Natural killer cell (primary cell): ENCODE results near the gene AGAP2. TPM values are rescaled to one million over a fixed set of nuclear protein-coding genes. Genes with fewer than 3 reads are reported as not detected.

Experiments used
- ATAC-seq, 3 donors: fragments of 150-1000 bp in 2 of 3; fragments of 200-7000 bp in 1 of 3; cut with Tn5 transposase; 1 replicate in 1 of 3; 2 replicates in 2 of 3; pipeline ENCODE4 v1.10.0; 2021; ENCODE audit warnings: mild to moderate bottlenecking in 2 of 3, moderate library complexity in 2 of 3
- DNase-seq, 2 donors: peaks; one replicate each; pipeline versions ENCODE4 v3.0.0 to v3.0.0-alpha.2; 2013 to 2021; ENCODE audit warnings: mixed read lengths in 1 of 2
- H3K27ac ChIP-seq: one replicate; pipeline ENCODE4 v1.5.1; 2013; ENCODE audit warnings: mild to moderate bottlenecking, low read length
- H3K27me3 ChIP-seq: one replicate; pipeline ENCODE4 v1.6.1; 2013; ENCODE audit warnings: low read length; ENCODE audit not compliant: control insufficient read depth, insufficient read depth
- H3K36me3 ChIP-seq: one replicate; pipeline ENCODE4 v1.6.1; 2013; ENCODE audit warnings: low read length; ENCODE audit not compliant: control insufficient read depth, insufficient read depth
- H3K4me1 ChIP-seq: one replicate; pipeline ENCODE4 v1.6.1; 2013; ENCODE audit warnings: low read length; ENCODE audit not compliant: control insufficient read depth, insufficient read depth
- H3K4me3 ChIP-seq: one replicate; pipeline ENCODE4 v1.5.1; 2013; ENCODE audit warnings: low read length
- H3K9me3 ChIP-seq: one replicate; pipeline ENCODE4 v1.6.1; 2013; ENCODE audit warnings: low read length; ENCODE audit not compliant: control insufficient read depth, insufficient read depth
- H3K27ac Mint-ChIP-seq, 2 donors: one replicate each; pipeline ENCODE4 v1.8.0; 2022; ENCODE audit warnings: mild to moderate bottlenecking in 2 of 2, mixed read lengths in 2 of 2, moderate library complexity in 1 of 2
- H3K27me3 Mint-ChIP-seq, 2 donors: one replicate each; pipeline ENCODE4 v1.8.0; 2022; ENCODE audit warnings: low read depth in 2 of 2, mixed read lengths in 2 of 2
- H3K36me3 Mint-ChIP-seq: one replicate; pipeline ENCODE4 v1.8.0; 2022; ENCODE audit warnings: mixed read lengths
- H3K4me1 Mint-ChIP-seq, 2 donors: one replicate each; pipeline ENCODE4 v1.8.0; 2022; ENCODE audit warnings: mixed read lengths in 2 of 2
- H3K4me3 Mint-ChIP-seq: one replicate; pipeline ENCODE4 v1.8.0; 2022; ENCODE audit warnings: mild to moderate bottlenecking, moderate library complexity, mixed read lengths
- H3K9me3 Mint-ChIP-seq, 2 donors: one replicate each; pipeline ENCODE4 v1.8.0; 2022; ENCODE audit warnings: mixed read lengths in 2 of 2
- CTCF ChIP-seq: fragments of 200-600 bp; IDR thresholded peaks from one replicate; pipeline ENCODE4 v1.8.0; 2022; ENCODE audit warnings: antibody characterized with exemption
- WGBS: methylation state at CpG from one replicate; pipeline ENCODE4 v1.1.7; 2013; ENCODE audit warnings: missing lambda C conversion rate; ENCODE audit not compliant: insufficient coverage; 5-methylcytosine and 5-hydroxymethylcytosine counted together
- intact Hi-C: fragments of 100-400 bp; cut with micrococcal nuclease; formaldehyde crosslinking; loops from one replicate; pipeline ENCODE4 v1.14.2; 2022
- total RNA-seq, 4 donors: library from RNA; stranded (reverse); fragments of 120-200 nt in 1 of 4; gene quantifications; one replicate each; pipeline versions ENCODE4 v1.2.3 to v1.2.4, GENCODE V29; 2013 to 2022

The AGAP2 gene
- total RNA-seq, 3 donors from 2014 or later (not counting 1 experiment from before 2014, with no cell fraction given), result 54.1 to 63.5 (median 54.8) TPM

- 96% methylated on average over 5 of the region's 5 CpGs for WGBS
- Histone ChIP-seq H3K36me3 (peaks cover 22% of the 10 kb centered on the region), H3K4me3 (no peak overlapping the region), H3K27ac (no peak overlapping the region), H3K4me1 (peaks cover 38% of the 10 kb centered on the region), H3K9me3 (no peaks in the 10 kb centered on the region), H3K27me3 (no peaks in the 10 kb centered on the region)
- H3K27ac Mint-ChIP-seq, result no peak overlapping the region
- H3K36me3 Mint-ChIP-seq, result peaks cover 6% of the 10 kb centered on the region
- no peak overlapping the region for H3K4me3 Mint-ChIP-seq
- ATAC-seq, result no peak
- intact Hi-C loops, result no loop called here
- no peaks in the 10 kb centered on the region for H3K27me3 Mint-ChIP-seq
- no peak for DNase-seq
- H3K9me3 Mint-ChIP-seq, result no peaks in the 10 kb centered on the region
- peaks cover 49 to 53% of the 10 kb centered on the region in 2 donors for H3K4me1 Mint-ChIP-seq
- no peak for TF ChIP-seq CTCF
These were observed 10.5 kb upstream of the AGAP2 start for GRCh38 chr12:57749061-57749460.

GRCh38 chr12:57746025-57746424 is 7.5 kb upstream of the AGAP2 start:
- peaks cover 43% of the 10 kb centered on the region in 2 donors for H3K4me1 Mint-ChIP-seq
- H3K27ac ChIP-seq, result peak overlapping the region; percentile 91
- H3K9me3 Mint-ChIP-seq, result no peaks in the 10 kb centered on the region
- peaks cover 6% of the 10 kb centered on the region for H3K36me3 Mint-ChIP-seq
- intact Hi-C loops, result no loop called here
- DNase-seq, result no peak
- no peak overlapping the region for H3K4me3 ChIP-seq
- ATAC-seq, result no peak
- H3K4me1 ChIP-seq, result peaks cover 36% of the 10 kb centered on the region
- no peak for TF ChIP-seq CTCF
- no peaks in the 10 kb centered on the region for H3K9me3 ChIP-seq
- H3K4me3 Mint-ChIP-seq, result peak overlapping the region; percentile 98
- H3K27ac Mint-ChIP-seq, result peak overlapping the region; percentile 98 to 99
- H3K27me3 ChIP-seq, result no peaks in the 10 kb centered on the region
- peaks cover 22% of the 10 kb centered on the region for H3K36me3 ChIP-seq
- no peaks in the 10 kb centered on the region for H3K27me3 Mint-ChIP-seq
- 82% methylated on average over 3 of the region's 3 CpGs for WGBS

GRCh38 chr12:57745485-57745881 is 6.9 kb upstream of the AGAP2 start:
- peaks cover 6% of the 10 kb centered on the region for H3K36me3 Mint-ChIP-seq
- DNase-seq (no peak), ATAC-seq (no peak)
- peak overlapping the region; percentile 98 for H3K4me3 Mint-ChIP-seq
- H3K27me3 ChIP-seq, result no peaks in the 10 kb centered on the region
- H3K4me1 ChIP-seq, result peaks cover 39% of the 10 kb centered on the region
- H3K27ac Mint-ChIP-seq, result peak overlapping the region; percentile 98 to 99
- H3K9me3 Mint-ChIP-seq, result no peaks in the 10 kb centered on the region
- intact Hi-C loops, result no loop called here
- H3K36me3 ChIP-seq, result peaks cover 22% of the 10 kb centered on the region
- TF ChIP-seq CTCF, result no peak
- H3K4me3 ChIP-seq, result peak overlapping the region; percentile 81
- peak overlapping the region; percentile 91 for H3K27ac ChIP-seq
- H3K27me3 Mint-ChIP-seq, result no peaks in the 10 kb centered on the region
- peaks cover 45 to 47% of the 10 kb centered on the region in 2 donors for H3K4me1 Mint-ChIP-seq
- H3K9me3 ChIP-seq, result no peaks in the 10 kb centered on the region
- 76% methylated on average over 8 of the region's 8 CpGs for WGBS
